MCF 10A (cell line): ENCODE results near the gene ENPP7. TPM values are rescaled to one million over a fixed set of nuclear protein-coding genes. Genes with fewer than 3 reads are reported as not detected.

ENCODE experiments used
- BruUV-seq: library from RNA; stranded (reverse); fragments of 400-500 nt; replicated peaks from 2 replicates; lab custom pipeline; 2021; lab: Mats Ljungman, UMichigan
- CTCF ChIA-PET: fragments of 300-600 bp; sonication (Branson Sonifier 250); formaldehyde crosslinking; extraction: SDS; loops from one replicate; lab custom pipeline; 2021; ENCODE audit warnings: antibody characterized with exemption, inconsistent platforms; lab: Yijun Ruan, JAX
- POLR2A ChIA-PET: fragments of 300-600, 350-650 bp; sonication (Branson Sonifier 250); formaldehyde crosslinking; extraction: SDS; loops from one replicate; lab custom pipeline; 2020; ENCODE audit warnings: antibody characterized with exemption, inconsistent platforms; lab: Yijun Ruan, JAX
- DNase-seq: peaks from one replicate; pipeline ENCODE4 v3.0.0-alpha.2; 2018; ENCODE audit not compliant: unreplicated experiment
- H3K27ac Mint-ChIP-seq: one replicate; pipeline ENCODE4 v1.8.0; 2022; ENCODE audit warnings: mild to moderate bottlenecking, low read depth, mixed read lengths; ENCODE audit not compliant: unreplicated experiment
- H3K27me3 Mint-ChIP-seq: one replicate; pipeline ENCODE4 v1.8.0; 2022; ENCODE audit warnings: mixed read lengths; ENCODE audit not compliant: insufficient read depth, unreplicated experiment
- H3K36me3 Mint-ChIP-seq: one replicate; pipeline ENCODE4 v1.8.0; 2022; ENCODE audit warnings: mild to moderate bottlenecking, moderate library complexity, mixed read lengths; ENCODE audit not compliant: insufficient read depth, unreplicated experiment
- H3K4me1 Mint-ChIP-seq: one replicate; pipeline ENCODE4 v1.8.0; 2022; ENCODE audit warnings: mixed read lengths; ENCODE audit not compliant: insufficient read depth, unreplicated experiment
- H3K4me3 Mint-ChIP-seq: one replicate; pipeline ENCODE4 v1.8.0; 2022; ENCODE audit warnings: mild to moderate bottlenecking, moderate library complexity, mixed read lengths; ENCODE audit not compliant: unreplicated experiment
- H3K9me3 Mint-ChIP-seq: one replicate; pipeline ENCODE4 v1.8.0; 2022; ENCODE audit warnings: mixed read lengths; ENCODE audit not compliant: unreplicated experiment
- intact Hi-C: fragments of 100-400 bp; cut with micrococcal nuclease; formaldehyde crosslinking; loops from 2 replicates; pipeline ENCODE4 v1.14.1; 2022
- total RNA-seq: library from RNA; stranded (reverse); gene quantifications from 2 replicates; pipeline ENCODE4 v1.2.3, GENCODE V29; 2022
- TF ChIP-seq, protein P1 (sequence below): fragments of 200-600 bp; IDR thresholded peaks from one replicate; pipeline ENCODE4 v1.8.0; 2022; ENCODE audit warnings: antibody characterized with exemption, mild to moderate bottlenecking; ENCODE audit not compliant: unreplicated experiment

ENPP7 gene
- total RNA-seq, 1 experiment from 2014 or later, result not detected

DNA sequence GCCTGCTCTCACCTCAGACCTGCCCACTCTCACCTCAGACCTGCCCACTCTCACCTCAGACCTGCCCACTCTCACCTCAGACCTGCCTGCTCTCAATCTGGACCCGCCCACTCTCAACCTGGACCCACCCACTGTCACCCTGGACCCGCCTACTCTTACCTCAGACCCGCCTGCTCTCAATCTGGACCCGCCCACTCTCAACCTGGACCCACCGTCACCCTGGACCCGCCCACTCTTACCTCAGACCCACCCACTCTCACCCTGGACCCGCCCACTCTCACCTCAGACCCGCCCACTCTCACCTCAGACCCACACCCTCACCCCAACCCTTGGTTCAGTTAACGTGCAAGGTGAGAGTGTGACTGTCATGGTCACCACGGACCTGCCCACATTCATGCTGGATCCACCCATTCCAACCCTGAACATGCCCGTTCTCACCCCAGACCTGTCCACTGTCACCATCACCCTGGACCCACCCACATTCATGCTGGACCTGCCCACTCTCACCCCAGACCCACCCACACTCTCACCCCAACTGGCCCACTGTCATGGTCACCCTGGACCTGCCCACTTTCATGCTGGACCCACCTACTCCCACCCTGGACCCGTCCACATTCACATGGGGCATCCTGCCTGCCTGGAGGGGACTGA lies 31.2 kb upstream of the ENPP7 start:
- Mint-ChIP-seq H3K4me3 (no peak overlapping the region), H3K36me3 (no peaks in the 10 kb centered on the region), H3K4me1 (peaks cover 10% of the 10 kb centered on the region), H3K9me3 (no peaks in the 10 kb centered on the region), H3K27ac (no peak overlapping the region), H3K27me3 (peaks cover 29% of the 10 kb centered on the region)
- POLR2A ChIA-PET, result no interaction called here
- no TSS peak for BruUV-seq
- TF ChIP-seq, protein P1, sequence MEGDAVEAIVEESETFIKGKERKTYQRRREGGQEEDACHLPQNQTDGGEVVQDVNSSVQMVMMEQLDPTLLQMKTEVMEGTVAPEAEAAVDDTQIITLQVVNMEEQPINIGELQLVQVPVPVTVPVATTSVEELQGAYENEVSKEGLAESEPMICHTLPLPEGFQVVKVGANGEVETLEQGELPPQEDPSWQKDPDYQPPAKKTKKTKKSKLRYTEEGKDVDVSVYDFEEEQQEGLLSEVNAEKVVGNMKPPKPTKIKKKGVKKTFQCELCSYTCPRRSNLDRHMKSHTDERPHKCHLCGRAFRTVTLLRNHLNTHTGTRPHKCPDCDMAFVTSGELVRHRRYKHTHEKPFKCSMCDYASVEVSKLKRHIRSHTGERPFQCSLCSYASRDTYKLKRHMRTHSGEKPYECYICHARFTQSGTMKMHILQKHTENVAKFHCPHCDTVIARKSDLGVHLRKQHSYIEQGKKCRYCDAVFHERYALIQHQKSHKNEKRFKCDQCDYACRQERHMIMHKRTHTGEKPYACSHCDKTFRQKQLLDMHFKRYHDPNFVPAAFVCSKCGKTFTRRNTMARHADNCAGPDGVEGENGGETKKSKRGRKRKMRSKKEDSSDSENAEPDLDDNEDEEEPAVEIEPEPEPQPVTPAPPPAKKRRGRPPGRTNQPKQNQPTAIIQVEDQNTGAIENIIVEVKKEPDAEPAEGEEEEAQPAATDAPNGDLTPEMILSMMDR, result no peak
- intact Hi-C loops, result loop anchor here (10.0 kb wide), 1 partner anchor 85 kb away; the partner anchor contains the start of gene RBFOX3
- CTCF ChIA-PET, result interaction anchor here (1.6 kb wide), 1 partner anchor 9 kb away, joined by 9 read pairs; no protein-coding TSS in a partner anchor
- DNase-seq, result no peak

- Mint-ChIP-seq H3K4me1 (peaks cover 10% of the 10 kb centered on the region), H3K9me3 (no peaks in the 10 kb centered on the region), H3K27me3 (peaks cover 29% of the 10 kb centered on the region), H3K27ac (no peak overlapping the region), H3K4me3 (no peak overlapping the region), H3K36me3 (no peaks in the 10 kb centered on the region)
- intact Hi-C loops, result loop anchor here (10.0 kb wide), 1 partner anchor 86 kb away; the partner anchor contains the start of gene RBFOX3
- no peak for DNase-seq
- no TSS peak for BruUV-seq
- ChIA-PET CTCF (no interaction called here), POLR2A (no interaction called here)
- TF ChIP-seq, protein P1, result no peak
These were observed 30.2 kb upstream of the ENPP7 start for GRCh38 chr17:79700592-79700991.

DNA sequence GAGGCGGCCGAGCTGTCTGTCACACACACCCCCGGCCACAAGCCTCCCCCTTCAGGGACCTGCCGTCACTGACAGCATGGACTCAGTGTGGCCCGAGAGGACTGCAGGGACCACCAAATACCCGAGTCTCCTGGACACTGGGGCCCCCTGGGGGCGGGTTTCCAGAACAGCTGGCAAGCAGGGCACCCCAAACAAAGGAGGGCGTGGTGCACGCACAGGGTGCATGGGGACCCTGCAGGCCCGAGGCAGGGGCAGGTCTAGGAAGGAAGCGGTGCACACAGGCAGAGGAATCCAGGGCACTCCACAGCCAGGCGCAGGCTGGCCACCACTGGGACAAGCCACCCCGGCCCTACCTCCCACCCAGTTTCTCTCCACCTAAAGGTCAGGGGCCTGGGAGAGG lies 28.7 kb upstream of the ENPP7 start:
- intact Hi-C loops, result loop anchor here (10.0 kb wide), 1 partner anchor 87 kb away; the partner anchor contains the start of gene RBFOX3
- H3K27ac Mint-ChIP-seq, result no peak overlapping the region
- no TSS peak for BruUV-seq
- H3K27me3 Mint-ChIP-seq, result peaks cover 22% of the 10 kb centered on the region
- CTCF ChIA-PET, result no interaction called here
- TF ChIP-seq, protein P1, result no peak
- H3K9me3 Mint-ChIP-seq, result no peaks in the 10 kb centered on the region
- POLR2A ChIA-PET, result no interaction called here
- no peaks in the 10 kb centered on the region for H3K36me3 Mint-ChIP-seq
- no peak overlapping the region for H3K4me3 Mint-ChIP-seq
- DNase-seq, result no peak
- no peaks in the 10 kb centered on the region for H3K4me1 Mint-ChIP-seq

GRCh38 chr17:79702550-79703236 lies 28.1 kb upstream of the ENPP7 start:
- Mint-ChIP-seq H3K4me3 (no peak overlapping the region), H3K4me1 (no peaks in the 10 kb centered on the region), H3K27me3 (peaks cover 15% of the 10 kb centered on the region), H3K27ac (no peak overlapping the region), H3K9me3 (no peaks in the 10 kb centered on the region), H3K36me3 (no peaks in the 10 kb centered on the region)
- CTCF ChIA-PET, result no interaction called here
- POLR2A ChIA-PET, result no interaction called here
- DNase-seq, result no peak
- BruUV-seq, result no TSS peak
- intact Hi-C loops, result loop anchor here (10.0 kb wide), 1 partner anchor 88 kb away; the partner anchor contains the start of gene RBFOX3
- TF ChIP-seq, protein P1, result no peak
